Measurements from ENCODE around the gene OPALIN. TPM values are rescaled to one million over a fixed set of nuclear protein-coding genes. Genes with fewer than 3 reads are reported as not detected.

The OPALIN gene
- total RNA-seq, 4 donors from 2014 or later: not detected

DNA sequence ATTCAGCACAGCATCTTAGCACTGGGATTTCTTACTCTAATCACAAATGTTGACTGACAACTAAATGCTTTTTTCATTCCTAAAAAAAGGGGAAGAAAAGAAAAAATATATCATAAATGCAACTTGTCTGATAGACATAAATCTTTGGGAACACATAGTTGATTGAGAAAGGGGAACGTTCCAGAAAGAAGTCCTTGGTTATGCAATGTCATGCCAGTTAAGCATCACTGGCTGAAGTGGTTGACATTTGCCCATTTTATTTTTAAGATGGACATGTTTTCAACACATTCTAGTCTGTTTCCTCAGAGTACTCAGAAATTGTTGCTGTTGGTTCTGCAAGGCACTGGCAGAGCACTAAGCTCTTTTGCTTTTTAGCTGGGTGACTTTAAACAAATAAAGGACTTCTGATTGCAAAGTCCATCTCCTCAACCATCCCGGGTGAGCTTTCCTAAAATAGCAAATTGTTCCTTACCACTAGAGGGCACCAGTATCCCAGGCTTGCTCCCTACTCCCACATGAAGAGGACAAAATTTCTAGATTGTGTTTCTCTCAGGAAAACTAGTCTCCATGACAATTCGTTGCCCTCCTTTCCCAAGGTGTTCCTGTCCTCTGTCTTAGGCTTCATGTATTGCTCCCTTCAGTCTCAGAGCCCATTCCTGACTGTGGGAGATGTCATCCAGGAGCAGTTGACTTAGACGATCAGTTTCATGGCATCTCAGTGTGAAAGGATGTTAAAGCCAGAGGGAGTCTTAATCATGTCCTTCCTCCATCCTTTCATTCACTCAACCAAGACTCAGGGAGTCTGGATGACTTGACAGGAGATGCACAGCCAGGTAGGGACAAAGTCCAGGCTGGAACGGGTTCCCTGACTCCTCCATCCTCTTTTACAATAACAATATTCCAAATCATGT lies 23.9 kb downstream of the OPALIN start:
- H3K36me3 ChIP-seq: no peaks in the 10 kb centered on the region
- no peak overlapping the region for H3K4me3 ChIP-seq
- TF ChIP-seq, protein P1, sequence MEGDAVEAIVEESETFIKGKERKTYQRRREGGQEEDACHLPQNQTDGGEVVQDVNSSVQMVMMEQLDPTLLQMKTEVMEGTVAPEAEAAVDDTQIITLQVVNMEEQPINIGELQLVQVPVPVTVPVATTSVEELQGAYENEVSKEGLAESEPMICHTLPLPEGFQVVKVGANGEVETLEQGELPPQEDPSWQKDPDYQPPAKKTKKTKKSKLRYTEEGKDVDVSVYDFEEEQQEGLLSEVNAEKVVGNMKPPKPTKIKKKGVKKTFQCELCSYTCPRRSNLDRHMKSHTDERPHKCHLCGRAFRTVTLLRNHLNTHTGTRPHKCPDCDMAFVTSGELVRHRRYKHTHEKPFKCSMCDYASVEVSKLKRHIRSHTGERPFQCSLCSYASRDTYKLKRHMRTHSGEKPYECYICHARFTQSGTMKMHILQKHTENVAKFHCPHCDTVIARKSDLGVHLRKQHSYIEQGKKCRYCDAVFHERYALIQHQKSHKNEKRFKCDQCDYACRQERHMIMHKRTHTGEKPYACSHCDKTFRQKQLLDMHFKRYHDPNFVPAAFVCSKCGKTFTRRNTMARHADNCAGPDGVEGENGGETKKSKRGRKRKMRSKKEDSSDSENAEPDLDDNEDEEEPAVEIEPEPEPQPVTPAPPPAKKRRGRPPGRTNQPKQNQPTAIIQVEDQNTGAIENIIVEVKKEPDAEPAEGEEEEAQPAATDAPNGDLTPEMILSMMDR (IDR thresholded peaks at IDR 0.05): peak; percentile 50 to 80 (median 57)
- TF ChIP-seq POLR2AphosphoS5 (IDR thresholded peaks at IDR 0.05) (no peak), EP300 (IDR thresholded peaks at IDR 0.05) (no peak)
- no peaks in the 10 kb centered on the region for H3K4me1 ChIP-seq
- intact Hi-C loops (cut with DNase I): no loop called here
- no peak for DNase-seq (ENCODE audit: extremely low spot score)
- H3K27me3 ChIP-seq: peaks cover 0 to 14% (median 1%) of the 10 kb centered on the region in 4 donors
- H3K27ac ChIP-seq (replicated peaks in 1 of 4): no peak overlapping the region
- no peaks in the 10 kb centered on the region for H3K9me3 ChIP-seq
- 32% methylated on average over 4 of the region's 5 CpGs for WGBS

DNA sequence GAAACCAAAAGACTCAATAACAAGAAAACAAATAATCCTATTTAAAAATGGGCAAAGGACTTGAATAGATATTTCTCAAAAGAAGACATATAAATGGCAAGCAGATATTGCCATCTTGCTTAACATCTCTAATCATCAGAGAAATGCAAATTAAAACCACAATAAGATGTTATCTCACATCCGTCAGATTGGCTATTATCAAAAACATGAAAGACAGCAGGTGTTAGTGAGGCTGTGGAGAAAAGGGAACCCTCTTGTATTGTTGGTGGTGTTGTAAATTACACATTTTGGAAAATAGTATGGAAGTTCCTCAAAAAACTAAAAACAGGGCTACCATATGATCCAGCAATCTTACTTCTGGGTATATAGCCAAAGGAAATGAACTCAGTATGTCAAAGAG lies 25.7 kb downstream of the OPALIN start:
- TF ChIP-seq, protein P1 (IDR thresholded peaks at IDR 0.05): no peak
- no peak for TF ChIP-seq EP300 (IDR thresholded peaks at IDR 0.05)
- TF ChIP-seq POLR2AphosphoS5 (IDR thresholded peaks at IDR 0.05): no peak
- TF ChIP-seq POLR2A (IDR thresholded peaks at IDR 0.05; ENCODE audit: low read depth): no peak
- H3K27ac ChIP-seq (replicated peaks in 1 of 4): no peak overlapping the region
- no peak overlapping the region for H3K4me3 ChIP-seq
- H3K36me3 ChIP-seq: no peaks in the 10 kb centered on the region
- no peak for DNase-seq (ENCODE audit: extremely low spot score)
- H3K27me3 ChIP-seq: peaks cover 0 to 14% (median 1%) of the 10 kb centered on the region in 4 donors
- intact Hi-C loops (cut with DNase I): no loop called here
- 80% methylated on average over 1 of the region's 1 CpG for WGBS
- H3K9me3 ChIP-seq: no peaks in the 10 kb centered on the region
- no peaks in the 10 kb centered on the region for H3K4me1 ChIP-seq

DNA sequence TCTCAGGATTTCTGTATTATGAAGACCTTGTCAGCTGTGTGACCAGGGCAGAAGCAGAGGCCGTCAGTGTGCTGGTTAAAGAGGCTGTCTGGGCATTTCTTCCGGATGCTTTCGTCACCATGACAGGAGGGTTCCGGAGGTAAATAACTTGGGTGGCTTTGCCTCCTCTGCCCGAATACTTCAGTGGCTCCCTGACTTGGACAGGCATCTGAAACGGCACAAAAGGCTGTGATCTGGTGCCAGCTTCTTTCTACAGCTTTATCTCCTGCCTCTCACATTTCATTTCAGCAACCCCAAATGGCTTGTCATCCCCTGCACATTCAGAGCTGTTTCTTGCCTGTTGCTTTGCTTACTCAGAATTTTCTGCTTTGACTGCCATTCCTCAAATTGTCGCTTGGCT lies 31.3 kb downstream of the OPALIN start:
- H3K4me1 ChIP-seq: no peaks in the 10 kb centered on the region

DNA sequence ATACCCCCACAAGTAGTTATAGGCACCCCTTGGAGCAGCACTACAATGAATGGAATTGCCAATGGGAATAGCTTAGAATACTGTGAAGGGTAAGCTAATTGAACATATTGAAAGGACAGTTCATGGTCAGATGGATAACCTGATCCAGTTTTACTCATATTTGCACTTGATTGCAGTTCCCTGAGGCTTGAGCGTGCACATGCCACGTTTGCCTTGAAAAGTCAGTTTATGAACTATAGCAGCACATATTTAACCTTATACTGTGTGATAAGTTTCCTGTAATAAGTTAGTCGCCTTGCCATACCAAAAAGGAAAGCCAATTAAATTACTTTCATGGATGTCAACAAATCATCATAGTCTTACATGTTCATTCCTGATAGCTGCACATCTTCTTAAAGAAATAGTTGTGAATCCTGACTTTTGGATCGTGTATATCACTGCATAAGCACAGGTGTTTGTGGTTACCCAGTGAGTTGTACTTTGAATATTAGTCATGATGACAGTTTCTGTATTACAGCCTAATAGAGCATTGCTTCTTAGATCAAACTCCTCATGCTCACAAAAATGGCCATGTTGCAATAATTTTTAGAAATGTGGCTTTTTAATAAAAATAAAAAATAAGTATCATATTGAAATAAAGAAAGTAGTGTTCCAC lies 33.0 kb downstream of the OPALIN start:
- DNase-seq (ENCODE audit: extremely low spot score): peak; percentile 45
- H3K27me3 ChIP-seq: peaks cover 0 to 18% (median 0%) of the 10 kb centered on the region in 4 donors
- WGBS: 81% methylated on average over 4 of the region's 4 CpGs
- intact Hi-C loops (cut with DNase I): no loop called here
- H3K4me3 ChIP-seq: no peak overlapping the region
- H3K36me3 ChIP-seq: no peaks in the 10 kb centered on the region
- TF ChIP-seq POLR2AphosphoS5 (IDR thresholded peaks at IDR 0.05) (no peak), EP300 (IDR thresholded peaks at IDR 0.05) (no peak), POLR2A (IDR thresholded peaks at IDR 0.05; ENCODE audit: low read depth) (no peak)
- TF ChIP-seq, protein P1 (IDR thresholded peaks at IDR 0.05): no peak
- no peaks in the 10 kb centered on the region for H3K4me1 ChIP-seq
- no peaks in the 10 kb centered on the region for H3K9me3 ChIP-seq
- no peak overlapping the region for H3K27ac ChIP-seq (replicated peaks in 1 of 4)

More for the DNA sequence above, 31.3 kb downstream of the OPALIN start:
- TF ChIP-seq POLR2A (IDR thresholded peaks at IDR 0.05; ENCODE audit: low read depth) (no peak), POLR2AphosphoS5 (IDR thresholded peaks at IDR 0.05) (no peak), EP300 (IDR thresholded peaks at IDR 0.05) (no peak)
- TF ChIP-seq, protein P1 (IDR thresholded peaks at IDR 0.05): no peak
- peaks cover 0 to 24% (median 0%) of the 10 kb centered on the region in 4 donors for H3K27me3 ChIP-seq
- no peak overlapping the region for H3K4me3 ChIP-seq
- no peak for DNase-seq (ENCODE audit: extremely low spot score)
- intact Hi-C loops (cut with DNase I): no loop called here
- H3K9me3 ChIP-seq: no peaks in the 10 kb centered on the region
- WGBS: 73% methylated on average over 7 of the region's 7 CpGs
- no peak overlapping the region for H3K27ac ChIP-seq (replicated peaks in 1 of 4)
- H3K36me3 ChIP-seq: no peaks in the 10 kb centered on the region

Data from esophagus muscularis mucosa (tissue), 4 donors.